Transverse colon (tissue), 3 donors: Measurements from ENCODE around the gene MT4.

Source experiments
- CTCF ChIP-seq, 5 experiments: fragments of 200-600 bp in 3 of 5; fragments of 450-650 bp in 2 of 5; sonication (generic) in 3 of 5; IDR thresholded peaks; 1 replicate in 2 of 5; 2 replicates in 3 of 5; pipeline ENCODE4 v1.5.1; 2016 to 2017; ENCODE audit warnings: antibody characterized with exemption in 5 of 5, inconsistent platforms in 3 of 5, mild to moderate bottlenecking in 2 of 5, moderate library complexity in 1 of 5
- POLR2A ChIP-seq: fragments of 450-650 bp; IDR thresholded peaks from one replicate; pipeline ENCODE4 v1.6.1; 2016; ENCODE audit warnings: antibody characterized with exemption, mild to moderate bottlenecking, moderate library complexity

- no peak for TF ChIP-seq POLR2A
- no peak for TF ChIP-seq CTCF (IDR thresholded peaks at IDR 0.05)
Observed at GRCh38 chr16:56532714-56533113, 32.2 kb upstream of the MT4 start.
